Dendritic cell treated with granulocyte-macrophage colony-stimulating factor and Interleukin-4, amounts not matched to agents 40 ng/mL and 50 ng/mL, for 4 days (primary cell): ENCODE measurements around the gene CASKIN1.
A peak's percentile ranks its signal among the peaks of the same experiment; 100 is the strongest.

Experiments
- H3K27ac Mint-ChIP-seq: one replicate; pipeline ENCODE4 v1.8.0; 2022; ENCODE audit warnings: mild to moderate bottlenecking, mixed read lengths
- H3K27me3 Mint-ChIP-seq: one replicate; pipeline ENCODE4 v1.8.0; 2022; ENCODE audit warnings: mild to moderate bottlenecking, mixed read lengths
- H3K36me3 Mint-ChIP-seq: one replicate; pipeline ENCODE4 v1.8.0; 2022; ENCODE audit warnings: low read depth, mixed read lengths
- H3K4me1 Mint-ChIP-seq: one replicate; pipeline ENCODE4 v1.8.0; 2022; ENCODE audit warnings: low read depth, mixed read lengths
- H3K4me3 Mint-ChIP-seq: one replicate; pipeline ENCODE4 v1.8.0; 2022; ENCODE audit warnings: mild to moderate bottlenecking, moderate library complexity, mixed read lengths
- H3K9me3 Mint-ChIP-seq: one replicate; pipeline ENCODE4 v1.8.0; 2022; ENCODE audit warnings: mixed read lengths
- intact Hi-C: fragments of 100-400 bp; cut with micrococcal nuclease; formaldehyde crosslinking; loops from one replicate; pipeline ENCODE4 v1.15.0; 2022

Gene CASKIN1

DNA sequence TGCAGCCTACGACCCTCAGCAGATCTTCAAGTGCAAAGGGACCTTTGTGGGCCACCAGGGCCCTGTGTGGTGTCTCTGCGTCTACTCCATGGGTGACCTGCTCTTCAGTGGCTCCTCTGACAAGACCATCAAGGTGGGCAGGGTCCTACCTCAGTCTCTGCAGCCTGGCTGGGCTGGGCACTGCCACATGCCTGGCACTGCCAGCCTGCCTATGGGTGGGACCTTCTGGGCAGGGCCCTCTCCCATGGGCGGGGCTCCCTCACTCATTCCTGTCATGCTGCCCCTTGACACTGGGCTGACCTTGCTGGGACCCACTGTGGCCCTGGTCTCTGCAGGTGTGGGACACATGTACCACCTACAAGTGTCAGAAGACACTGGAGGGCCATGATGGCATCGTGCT lies 22.5 kb downstream of the CASKIN1 start:
- Mint-ChIP-seq H3K4me1 (no peaks in the 10 kb centered on the region), H3K36me3 (peaks cover 93% of the 10 kb centered on the region), H3K4me3 (no peak overlapping the region), H3K27me3 (no peaks in the 10 kb centered on the region), H3K27ac (no peak overlapping the region), H3K9me3 (no peaks in the 10 kb centered on the region)
- intact Hi-C loops = no loop called here

- H3K27ac Mint-ChIP-seq = no peak overlapping the region
- intact Hi-C loops = no loop called here
- no peak overlapping the region for H3K4me3 Mint-ChIP-seq
- no peaks in the 10 kb centered on the region for H3K9me3 Mint-ChIP-seq
- no peaks in the 10 kb centered on the region for H3K4me1 Mint-ChIP-seq
- peaks cover 99% of the 10 kb centered on the region for H3K36me3 Mint-ChIP-seq
- no peaks in the 10 kb centered on the region for H3K27me3 Mint-ChIP-seq
Observed at GRCh38 chr16:2173366-2173765, 23.0 kb downstream of the CASKIN1 start.

GRCh38 chr16:2172688-2173335 lies 23.6 kb downstream of the CASKIN1 start:
- Mint-ChIP-seq H3K4me1 (no peaks in the 10 kb centered on the region), H3K27me3 (no peaks in the 10 kb centered on the region), H3K27ac (no peak overlapping the region), H3K36me3 (peaks cover 99% of the 10 kb centered on the region), H3K4me3 (no peak overlapping the region), H3K9me3 (no peaks in the 10 kb centered on the region)
- intact Hi-C loops = no loop called here

DNA sequence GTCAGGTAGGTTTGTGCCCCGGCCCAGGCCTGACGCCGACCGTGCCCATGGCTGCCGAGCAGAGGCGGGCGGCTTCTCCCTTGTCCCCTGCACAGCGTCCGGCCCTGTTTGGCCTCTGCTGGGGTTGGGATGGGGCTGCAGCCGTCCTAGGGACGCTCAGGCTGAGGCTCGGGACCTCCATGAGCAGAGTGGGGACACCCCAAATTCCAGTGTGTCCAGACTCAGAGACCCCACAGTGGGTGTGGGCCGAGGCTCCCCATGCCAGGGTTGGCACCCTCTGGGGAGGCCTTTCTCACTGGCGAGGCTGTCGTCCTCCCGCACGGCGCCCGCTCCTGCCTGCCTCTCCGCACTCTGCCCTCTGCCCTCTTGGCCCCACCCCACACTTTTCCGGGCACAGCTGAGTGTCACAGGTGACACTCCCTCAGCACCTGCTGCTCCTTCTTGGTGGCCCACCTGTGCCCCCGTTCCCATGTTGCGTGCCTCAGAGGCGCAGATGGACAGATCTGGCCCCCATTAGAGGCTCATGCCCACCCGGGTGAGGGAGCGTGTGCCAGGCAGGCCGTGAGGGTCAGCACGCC lies 24.7 kb downstream of the CASKIN1 start:
- Mint-ChIP-seq H3K4me1 (no peaks in the 10 kb centered on the region), H3K27ac (no peak overlapping the region)

GRCh38 chr16:2170587-2171435 lies 25.6 kb downstream of the CASKIN1 start:
- H3K36me3 Mint-ChIP-seq = peaks cover 99% of the 10 kb centered on the region
- H3K27me3 Mint-ChIP-seq = no peaks in the 10 kb centered on the region
- H3K27ac Mint-ChIP-seq = no peak overlapping the region
- no peaks in the 10 kb centered on the region for H3K9me3 Mint-ChIP-seq
- intact Hi-C loops = no loop called here
- no peak overlapping the region for H3K4me3 Mint-ChIP-seq
- H3K4me1 Mint-ChIP-seq = no peaks in the 10 kb centered on the region

More for the DNA sequence above, 24.7 kb downstream of the CASKIN1 start:
- no peaks in the 10 kb centered on the region for H3K27me3 Mint-ChIP-seq
- no peak overlapping the region for H3K4me3 Mint-ChIP-seq
- H3K9me3 Mint-ChIP-seq = no peaks in the 10 kb centered on the region
- intact Hi-C loops = no loop called here
- peaks cover 99% of the 10 kb centered on the region for H3K36me3 Mint-ChIP-seq

- Mint-ChIP-seq H3K4me1 (no peaks in the 10 kb centered on the region), H3K27me3 (no peaks in the 10 kb centered on the region), H3K36me3 (peaks cover 99% of the 10 kb centered on the region), H3K27ac (no peak overlapping the region), H3K4me3 (no peak overlapping the region), H3K9me3 (no peaks in the 10 kb centered on the region)
- intact Hi-C loops = no loop called here
Observed at GRCh38 chr16:2170080-2170479, 26.3 kb downstream of the CASKIN1 start.

- H3K36me3 Mint-ChIP-seq = peaks cover 95% of the 10 kb centered on the region
- no peak overlapping the region for H3K4me3 Mint-ChIP-seq
- H3K27me3 Mint-ChIP-seq = no peaks in the 10 kb centered on the region
- H3K9me3 Mint-ChIP-seq = no peaks in the 10 kb centered on the region
- peaks cover 1% of the 10 kb centered on the region for H3K4me1 Mint-ChIP-seq
- intact Hi-C loops = no loop called here
- no peak overlapping the region for H3K27ac Mint-ChIP-seq
Observed at GRCh38 chr16:2167068-2167638, 29.3 kb downstream of the CASKIN1 start.

DNA sequence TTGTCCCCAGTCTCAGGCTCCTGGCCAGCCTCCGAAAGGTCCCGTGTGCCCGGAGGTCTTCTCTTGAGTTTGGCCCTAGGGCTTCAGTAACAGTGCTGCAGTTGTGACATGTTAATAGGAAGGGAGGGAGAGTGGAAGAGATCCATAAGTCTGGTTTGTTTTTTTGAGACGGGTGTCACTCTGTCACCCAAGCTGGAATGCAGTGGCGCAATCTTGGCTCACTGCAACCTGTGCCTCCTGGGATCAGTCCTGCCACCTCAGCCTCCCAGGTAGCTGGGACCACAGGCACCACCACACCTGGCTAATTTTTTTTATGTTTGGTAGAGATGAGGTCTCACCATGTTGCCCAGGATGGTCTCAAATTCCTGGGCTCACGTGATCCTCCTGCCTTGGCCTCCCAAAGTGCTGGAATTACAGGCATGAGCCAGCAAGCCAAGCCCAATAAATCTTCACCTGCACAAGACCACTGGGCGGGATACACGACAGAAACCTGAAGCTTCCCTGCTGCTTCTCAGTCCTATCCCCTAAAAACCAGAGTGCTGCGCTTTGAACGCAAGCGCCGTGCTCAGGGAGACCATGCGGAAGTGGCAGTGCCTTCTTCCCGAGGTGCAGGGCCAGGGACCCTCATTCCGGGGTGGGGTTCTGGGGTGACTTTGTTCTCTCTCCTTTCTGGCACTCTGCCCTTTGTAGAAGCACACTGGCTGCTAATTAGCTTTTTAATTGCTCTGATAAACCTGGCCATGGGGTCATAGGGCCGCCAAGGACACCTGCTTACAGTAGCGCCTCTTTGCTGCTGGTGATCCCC lies 29.9 kb downstream of the CASKIN1 start:
- peaks cover 6% of the 10 kb centered on the region for H3K4me1 Mint-ChIP-seq
- peaks cover 95% of the 10 kb centered on the region for H3K36me3 Mint-ChIP-seq
- H3K9me3 Mint-ChIP-seq = no peaks in the 10 kb centered on the region
- H3K4me3 Mint-ChIP-seq = no peak overlapping the region
- no peaks in the 10 kb centered on the region for H3K27me3 Mint-ChIP-seq
- H3K27ac Mint-ChIP-seq = no peak overlapping the region
- intact Hi-C loops = no loop called here

DNA sequence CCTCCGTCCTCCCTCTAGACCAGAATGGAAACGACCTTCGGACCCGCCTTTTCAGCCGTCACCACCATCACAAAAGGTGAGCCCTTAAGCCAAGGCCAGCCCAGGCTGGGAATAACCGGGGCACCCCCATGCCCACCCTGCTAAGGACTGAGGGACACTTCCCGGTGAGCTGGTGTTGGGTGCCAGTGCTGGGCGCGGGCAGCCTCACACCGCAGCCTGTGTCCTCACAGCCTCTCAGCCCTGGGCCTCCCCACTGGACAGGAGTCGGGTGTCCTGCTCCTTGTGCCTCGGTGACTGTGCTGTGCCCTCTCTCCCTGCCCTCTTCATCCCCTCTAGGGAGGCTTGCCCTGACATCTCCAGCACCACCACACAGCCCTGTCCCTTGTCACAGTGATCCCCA lies 30.5 kb downstream of the CASKIN1 start:
- Mint-ChIP-seq H3K4me1 (peaks cover 6% of the 10 kb centered on the region), H3K36me3 (peaks cover 95% of the 10 kb centered on the region), H3K27ac (no peak overlapping the region), H3K9me3 (no peaks in the 10 kb centered on the region), H3K27me3 (no peaks in the 10 kb centered on the region), H3K4me3 (no peak overlapping the region)
- intact Hi-C loops = no loop called here

GRCh38 chr16:2163211-2163881 lies 33.1 kb downstream of the CASKIN1 start:
- H3K27ac Mint-ChIP-seq = no peak overlapping the region

GRCh38 chr16:2162676-2163118 lies 33.7 kb downstream of the CASKIN1 start:
- H3K27ac Mint-ChIP-seq = no peak overlapping the region
- H3K4me3 Mint-ChIP-seq = no peak overlapping the region
- H3K27me3 Mint-ChIP-seq = no peaks in the 10 kb centered on the region
- H3K9me3 Mint-ChIP-seq = no peaks in the 10 kb centered on the region
- peaks cover 33% of the 10 kb centered on the region for H3K4me1 Mint-ChIP-seq
- peaks cover 77% of the 10 kb centered on the region for H3K36me3 Mint-ChIP-seq
- intact Hi-C loops = no loop called here

More at GRCh38 chr16:2163211-2163881, 33.1 kb downstream of the CASKIN1 start:
- Mint-ChIP-seq H3K4me1 (peaks cover 27% of the 10 kb centered on the region), H3K36me3 (peaks cover 77% of the 10 kb centered on the region), H3K4me3 (no peak overlapping the region), H3K9me3 (no peaks in the 10 kb centered on the region), H3K27me3 (no peaks in the 10 kb centered on the region)
- intact Hi-C loops = no loop called here

DNA sequence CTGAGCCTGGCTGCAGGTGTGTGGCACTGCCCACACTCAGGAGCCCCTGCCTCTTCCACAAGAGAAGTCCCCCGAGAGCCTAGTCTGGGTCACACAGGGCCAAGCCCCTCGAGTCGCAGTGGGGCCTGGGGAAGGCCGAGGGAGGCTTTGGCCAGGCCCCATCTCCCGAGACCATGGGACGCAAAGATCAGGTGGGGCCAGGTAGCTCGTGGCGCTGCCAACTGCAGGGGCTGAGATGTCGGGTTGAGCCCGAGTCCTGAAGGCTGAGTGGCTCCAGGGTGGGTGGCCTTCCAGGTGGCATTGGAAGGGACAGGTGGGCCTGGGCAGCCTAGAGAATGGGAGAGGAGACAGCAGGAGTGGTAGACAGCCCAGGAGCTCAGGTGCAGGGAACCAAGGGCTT lies 34.5 kb downstream of the CASKIN1 start:
- Mint-ChIP-seq H3K36me3 (peaks cover 75% of the 10 kb centered on the region), H3K4me3 (no peak overlapping the region), H3K4me1 (peaks cover 41% of the 10 kb centered on the region), H3K27me3 (no peaks in the 10 kb centered on the region), H3K27ac (no peak overlapping the region), H3K9me3 (no peaks in the 10 kb centered on the region)
- intact Hi-C loops = no loop called here

DNA sequence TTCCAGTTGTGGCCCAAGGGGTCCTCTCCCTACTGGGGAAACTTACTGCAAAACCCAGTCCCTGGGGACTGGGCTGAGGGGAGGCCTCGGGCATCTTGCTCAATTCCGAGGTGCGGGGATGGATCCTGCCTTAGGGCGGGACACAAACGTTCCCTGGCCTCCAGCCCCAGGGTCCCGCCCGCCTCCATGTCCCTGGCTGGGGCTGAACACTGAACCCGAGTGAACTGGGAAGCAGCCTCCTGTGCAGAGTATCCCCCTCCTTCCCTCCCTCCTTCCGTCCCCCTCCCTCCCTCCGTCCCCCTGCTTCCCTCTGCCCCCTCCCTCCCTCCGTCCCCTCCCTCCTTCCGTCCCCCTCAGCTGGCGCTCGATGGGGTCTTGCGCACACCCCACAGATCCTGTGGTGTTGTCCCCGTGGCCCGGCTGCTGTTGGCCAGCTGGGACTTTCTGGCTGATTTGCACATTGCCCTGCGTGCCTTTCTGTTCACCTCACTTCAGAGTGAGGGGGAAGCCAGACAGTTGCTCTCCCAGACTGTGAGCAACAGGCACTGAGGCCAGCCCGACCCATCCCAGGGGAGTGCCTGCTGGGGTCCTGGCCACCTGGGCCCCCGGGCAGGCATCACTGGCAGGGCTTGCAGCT lies 35.4 kb downstream of the CASKIN1 start:
- H3K36me3 Mint-ChIP-seq = peaks cover 71% of the 10 kb centered on the region
- H3K4me3 Mint-ChIP-seq = no peak overlapping the region
- H3K27ac Mint-ChIP-seq = peak overlapping the region; percentile 17
- H3K9me3 Mint-ChIP-seq = no peaks in the 10 kb centered on the region
- H3K27me3 Mint-ChIP-seq = no peaks in the 10 kb centered on the region
- intact Hi-C loops = no loop called here
- peaks cover 50% of the 10 kb centered on the region for H3K4me1 Mint-ChIP-seq
